GM21367 (cell line): Measurements from ENCODE around the gene PDIA5.
A peak's percentile ranks its signal among the peaks of the same experiment; 100 is the strongest.

Experiments used
- ATAC-seq: cut with Tn5 transposase; IDR thresholded peaks from one replicate; pipeline ENCODE4 v1.9.1; 2021; ENCODE audit not compliant: unreplicated experiment

The PDIA5 gene

GRCh38 chr3:123070510-123070909 is 3.7 kb downstream of the PDIA5 start:
- ATAC-seq = no peak

GRCh38 chr3:123071146-123071545 is 4.3 kb downstream of the PDIA5 start:
- ATAC-seq = no peak

GRCh38 chr3:123071581-123071980 is 4.8 kb downstream of the PDIA5 start:
- ATAC-seq = no peak

GRCh38 chr3:123072152-123072551 is 5.3 kb downstream of the PDIA5 start:
- no peak for ATAC-seq

GRCh38 chr3:123072564-123072963 is 5.7 kb downstream of the PDIA5 start:
- ATAC-seq = no peak

- ATAC-seq = no peak
Measured at GRCh38 chr3:123075359-123075758, 8.5 kb downstream of the PDIA5 start.

- ATAC-seq = no peak
Measured at GRCh38 chr3:123076112-123076495, 9.3 kb downstream of the PDIA5 start.

- ATAC-seq = no peak
Measured at GRCh38 chr3:123076496-123077418, 9.9 kb downstream of the PDIA5 start.

- ATAC-seq = no peak
Measured at GRCh38 chr3:123078101-123078500, 11.3 kb downstream of the PDIA5 start.

GRCh38 chr3:123080864-123081562 is 14.2 kb downstream of the PDIA5 start:
- no peak for ATAC-seq

GRCh38 chr3:123081718-123082369 is 15.0 kb downstream of the PDIA5 start:
- ATAC-seq = no peak

- peak; percentile 57 for ATAC-seq
Measured at GRCh38 chr3:123082370-123083065, 15.7 kb downstream of the PDIA5 start.

- ATAC-seq = no peak
Measured at GRCh38 chr3:123083383-123084124, 16.7 kb downstream of the PDIA5 start.

GRCh38 chr3:123084192-123084591 is 17.4 kb downstream of the PDIA5 start:
- ATAC-seq = no peak

GRCh38 chr3:123084738-123085237 is 18.0 kb downstream of the PDIA5 start:
- ATAC-seq = no peak

- ATAC-seq = no peak
Measured at GRCh38 chr3:123085293-123085931, 18.6 kb downstream of the PDIA5 start.

- no peak for ATAC-seq
Measured at GRCh38 chr3:123085932-123086627, 19.3 kb downstream of the PDIA5 start.

GRCh38 chr3:123088387-123088786 is 21.6 kb downstream of the PDIA5 start:
- no peak for ATAC-seq
